SU-DHL-6 (cell line): ENCODE data around the gene STAC.

Experiments used
- EZH2phosphoT487 ChIP-seq: fragments of 200-600 bp; sonication (generic), shearing (Covaris generic); conservative IDR thresholded peaks from 2 replicates; pipeline ENCODE4 v1.6.1; 2018; ENCODE audit warnings: mild to moderate bottlenecking, antibody characterized with exemption, low read length, moderate library complexity, mixed read lengths
- TF ChIP-seq, protein P1 (sequence below): fragments of 200-600 bp; sonication (generic); IDR thresholded peaks from one replicate; pipeline ENCODE4 v1.5.1; 2017; ENCODE audit warnings: antibody characterized with exemption, mild to moderate bottlenecking, low read length, moderate library complexity; ENCODE audit not compliant: insufficient read depth, poor library complexity, severe bottlenecking

DNA sequence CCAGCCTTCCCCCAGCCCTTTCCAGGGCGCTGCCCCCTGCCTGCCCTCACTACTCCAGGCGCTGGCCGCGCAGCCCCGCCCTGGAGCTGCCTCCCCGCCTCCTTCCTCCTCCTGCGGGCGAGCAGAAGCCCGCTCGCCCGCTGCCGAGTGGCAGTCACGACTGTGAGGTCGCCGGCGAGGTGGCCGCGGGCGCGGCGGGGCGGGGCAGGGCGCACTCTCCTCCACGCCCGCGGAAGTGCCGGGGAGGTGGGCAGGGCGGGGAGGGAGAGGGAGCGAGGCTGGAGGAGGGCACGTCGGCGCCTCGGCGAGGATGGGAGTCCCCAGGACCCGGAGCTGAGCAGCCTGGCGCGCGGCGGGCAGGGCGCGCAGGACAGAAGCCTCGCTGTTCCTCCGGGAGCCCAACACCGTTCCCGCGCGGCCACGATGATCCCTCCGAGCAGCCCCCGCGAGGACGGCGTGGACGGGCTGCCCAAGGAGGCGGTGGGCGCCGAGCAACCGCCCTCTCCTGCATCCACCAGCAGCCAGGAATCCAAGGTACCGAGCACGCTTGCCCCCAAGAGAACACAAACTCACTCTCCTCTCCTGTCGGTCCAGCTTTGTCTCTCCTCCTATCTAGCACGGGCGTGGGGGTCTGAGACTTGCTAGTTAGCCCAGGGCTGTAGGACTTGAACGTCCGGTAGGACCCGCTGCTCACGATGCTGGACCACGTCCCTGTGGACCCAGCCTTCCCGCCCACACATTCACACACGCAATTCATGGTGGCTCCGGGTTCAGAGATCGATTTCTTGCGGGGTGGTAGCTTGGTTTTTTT, at the start of gene STAC:
- TF ChIP-seq, protein P1, sequence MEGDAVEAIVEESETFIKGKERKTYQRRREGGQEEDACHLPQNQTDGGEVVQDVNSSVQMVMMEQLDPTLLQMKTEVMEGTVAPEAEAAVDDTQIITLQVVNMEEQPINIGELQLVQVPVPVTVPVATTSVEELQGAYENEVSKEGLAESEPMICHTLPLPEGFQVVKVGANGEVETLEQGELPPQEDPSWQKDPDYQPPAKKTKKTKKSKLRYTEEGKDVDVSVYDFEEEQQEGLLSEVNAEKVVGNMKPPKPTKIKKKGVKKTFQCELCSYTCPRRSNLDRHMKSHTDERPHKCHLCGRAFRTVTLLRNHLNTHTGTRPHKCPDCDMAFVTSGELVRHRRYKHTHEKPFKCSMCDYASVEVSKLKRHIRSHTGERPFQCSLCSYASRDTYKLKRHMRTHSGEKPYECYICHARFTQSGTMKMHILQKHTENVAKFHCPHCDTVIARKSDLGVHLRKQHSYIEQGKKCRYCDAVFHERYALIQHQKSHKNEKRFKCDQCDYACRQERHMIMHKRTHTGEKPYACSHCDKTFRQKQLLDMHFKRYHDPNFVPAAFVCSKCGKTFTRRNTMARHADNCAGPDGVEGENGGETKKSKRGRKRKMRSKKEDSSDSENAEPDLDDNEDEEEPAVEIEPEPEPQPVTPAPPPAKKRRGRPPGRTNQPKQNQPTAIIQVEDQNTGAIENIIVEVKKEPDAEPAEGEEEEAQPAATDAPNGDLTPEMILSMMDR, result no peak
- no peak for TF ChIP-seq EZH2phosphoT487
